ENCODE results near the gene AQR.
"Not testable (repeated sequence)": the region's sequence is repeated elsewhere in the genome, so short reads cannot be mapped to it uniquely, and the experiment has no call there.

The AQR gene

DNA sequence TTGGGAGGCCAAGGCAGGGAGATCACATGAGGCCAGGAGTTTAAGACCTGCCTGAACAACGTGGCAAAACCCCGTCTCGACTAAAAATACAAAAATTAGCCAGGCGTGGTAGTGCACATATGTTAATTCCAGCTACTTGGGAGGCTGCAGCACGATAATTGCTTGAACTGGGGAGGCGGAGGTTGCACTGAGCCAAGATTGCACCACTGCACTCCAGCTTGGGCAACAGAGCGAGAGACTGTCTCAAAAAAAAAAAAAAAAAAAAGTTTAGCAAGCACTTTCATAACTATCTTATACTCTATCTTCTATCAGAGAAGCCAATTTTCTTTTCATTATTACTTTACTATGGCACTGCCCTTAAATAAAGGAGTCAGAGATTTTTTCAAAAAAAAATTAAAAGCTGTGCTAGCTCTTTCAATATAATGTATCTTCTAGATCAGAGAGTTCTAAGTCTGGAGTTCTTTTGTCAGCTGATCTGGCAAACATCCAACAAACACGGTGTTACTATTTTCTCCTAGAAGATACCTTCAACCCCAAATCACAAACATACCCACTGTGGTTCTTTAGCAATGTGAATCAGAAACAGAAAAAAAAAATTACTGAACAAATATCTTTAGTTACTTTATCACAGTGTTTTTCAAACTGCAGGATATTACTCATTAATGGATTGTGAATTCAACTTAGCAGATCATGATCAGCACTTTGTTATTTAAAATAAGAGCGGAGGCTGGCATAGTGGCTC lies 15.5 kb upstream of the AQR start:
- DNase-seq = no peak
- Mint-ChIP-seq H3K27ac (peak overlapping the region; percentile 46 to 74), H3K27me3 (no peaks in the 10 kb centered on the region)

GRCh38 chr15:34976743-34977142 lies 7.2 kb upstream of the AQR start:
- H3K27me3 Mint-ChIP-seq = no peaks in the 10 kb centered on the region
- no peak overlapping the region for H3K4me3 Mint-ChIP-seq
- ATAC-seq = no peak
- no peak for DNase-seq
- no peak overlapping the region for H3K27ac Mint-ChIP-seq
- H3K4me1 Mint-ChIP-seq = peaks cover 8% of the 10 kb centered on the region
- H3K9me3 Mint-ChIP-seq = no peaks in the 10 kb centered on the region

More for the DNA sequence above, 15.5 kb upstream of the AQR start:
- H3K4me3 Mint-ChIP-seq = peak overlapping the region; percentile 57 to 74
- H3K9me3 Mint-ChIP-seq = no peaks in the 10 kb centered on the region
- no peak for ATAC-seq
- peaks cover 45% of the 10 kb centered on the region for H3K4me1 Mint-ChIP-seq

DNA sequence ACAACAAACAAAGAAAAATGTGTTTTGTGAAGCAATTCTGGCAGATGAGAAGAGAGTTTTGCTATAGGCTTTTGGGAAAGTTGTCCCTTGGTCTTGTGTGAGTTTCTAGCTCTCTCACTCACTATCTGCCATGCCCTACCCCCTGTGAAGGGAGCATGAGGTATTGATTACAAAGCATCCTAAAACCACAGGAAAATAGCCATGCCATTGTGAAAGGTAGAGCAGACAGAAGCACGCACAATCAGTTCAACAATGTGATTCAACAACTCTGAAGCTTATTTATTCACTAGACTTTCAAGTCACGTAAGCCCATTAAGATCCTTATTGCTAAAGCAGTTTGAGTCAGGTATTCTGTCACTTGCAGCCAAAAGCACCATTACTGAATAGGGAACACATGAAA lies 6.5 kb upstream of the AQR start:
- H3K27ac Mint-ChIP-seq = peak overlapping the region in 1 of 2 donors; percentile 4
- peaks cover 1% of the 10 kb centered on the region for H3K4me1 Mint-ChIP-seq
- DNase-seq (no peak), ATAC-seq (no peak)
- H3K4me3 Mint-ChIP-seq = no peak overlapping the region
- H3K9me3 Mint-ChIP-seq = no peaks in the 10 kb centered on the region
- H3K27me3 Mint-ChIP-seq = no peaks in the 10 kb centered on the region

GRCh38 chr15:34973512-34973911 lies 4.0 kb upstream of the AQR start:
- Mint-ChIP-seq H3K9me3 (no peaks in the 10 kb centered on the region), H3K27me3 (no peaks in the 10 kb centered on the region), H3K27ac (no peak overlapping the region), H3K4me1 (peaks cover 15% of the 10 kb centered on the region), H3K4me3 (no peak overlapping the region)
- DNase-seq = no peak
- no peak for ATAC-seq

DNA sequence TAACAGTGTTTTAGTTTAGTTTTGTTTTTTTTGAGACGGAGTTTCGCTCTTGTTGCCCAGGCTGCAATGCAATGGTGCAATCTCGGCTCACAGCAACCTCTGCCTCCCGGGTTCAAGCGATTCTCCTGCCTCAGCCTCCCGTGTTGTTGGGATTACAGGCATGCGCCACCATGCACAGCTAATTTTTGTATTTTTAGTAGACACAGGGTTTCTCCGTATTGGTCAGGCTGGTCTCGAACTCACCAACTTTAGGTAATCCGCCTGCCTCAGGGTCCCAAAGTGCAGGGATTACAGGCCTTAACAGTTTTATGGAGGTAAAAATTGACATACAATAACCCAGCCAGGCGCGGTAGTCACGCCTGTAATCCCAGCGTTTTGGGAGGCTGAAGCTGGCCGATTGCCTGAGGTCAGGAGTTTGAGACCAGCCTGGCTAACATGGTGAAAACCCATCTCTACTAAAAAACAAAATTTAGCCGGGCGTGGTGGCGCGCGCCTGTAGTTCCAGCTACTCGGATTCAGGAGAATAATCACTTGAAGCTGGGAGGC lies 629 bp upstream of the AQR start:
- not testable (repeated sequence) for H3K27me3 Mint-ChIP-seq, H3K9me3 Mint-ChIP-seq, DNase-seq
- H3K4me1 Mint-ChIP-seq = peaks cover 47% of the 10 kb centered on the region
- ATAC-seq = peak; percentile 6
- peak overlapping the region; percentile 97 to 99 for H3K27ac Mint-ChIP-seq
- peak overlapping the region; percentile 93 to 100 for H3K4me3 Mint-ChIP-seq

DNA sequence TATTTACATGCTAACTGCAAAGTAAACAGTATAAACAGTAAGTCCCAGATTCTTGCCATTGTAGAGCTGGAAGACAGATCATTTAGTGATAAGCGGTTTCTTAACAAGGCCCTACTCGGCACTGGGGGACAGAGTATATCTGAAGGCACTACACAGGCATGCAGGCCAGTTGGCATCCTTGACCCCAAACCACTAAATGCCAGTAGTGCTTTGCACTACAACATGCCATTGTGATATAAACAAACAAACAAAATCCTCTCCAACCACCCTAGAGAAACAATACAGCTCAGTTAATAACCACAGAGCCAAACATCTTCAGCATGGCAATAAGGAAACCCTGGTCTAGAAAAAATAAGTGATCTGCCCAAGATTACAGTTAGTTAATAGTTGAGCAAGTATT lies 5.3 kb downstream of the AQR start:
- Mint-ChIP-seq H3K4me1 (peaks cover 47% of the 10 kb centered on the region), H3K9me3 (no peaks in the 10 kb centered on the region), H3K4me3 (no peak overlapping the region), H3K27me3 (no peaks in the 10 kb centered on the region), H3K27ac (no peak overlapping the region)
- ATAC-seq = no peak
- DNase-seq = no peak

GRCh38 chr15:34953851-34954250 lies 15.7 kb downstream of the AQR start:
- no peaks in the 10 kb centered on the region for H3K4me1 Mint-ChIP-seq
- no peak for DNase-seq
- ATAC-seq = no peak
- H3K9me3 Mint-ChIP-seq = no peaks in the 10 kb centered on the region
- H3K27me3 Mint-ChIP-seq = no peaks in the 10 kb centered on the region
- peak overlapping the region in 1 of 2 donors; percentile 34 for H3K27ac Mint-ChIP-seq
- no peak overlapping the region for H3K4me3 Mint-ChIP-seq

DNA sequence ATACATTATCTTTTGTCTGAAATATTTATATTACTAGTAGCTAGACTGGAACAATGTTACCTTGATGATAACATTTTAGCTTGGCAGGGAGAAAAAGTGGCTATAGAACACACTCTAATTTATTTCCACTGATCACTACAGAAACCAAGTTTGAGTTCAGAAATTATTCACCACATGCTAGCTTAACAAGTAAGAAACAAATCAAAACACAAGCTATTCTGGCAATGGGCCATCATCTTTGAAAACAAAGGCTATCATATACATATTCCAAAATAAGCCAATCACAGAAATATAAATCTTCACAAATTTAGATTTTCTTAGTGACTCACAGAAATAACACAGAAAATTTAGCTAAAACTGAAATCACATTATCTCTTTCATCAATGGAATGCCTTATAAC lies 17.1 kb downstream of the AQR start:
- no peaks in the 10 kb centered on the region for H3K27me3 Mint-ChIP-seq
- no peaks in the 10 kb centered on the region for H3K9me3 Mint-ChIP-seq
- no peak overlapping the region for H3K4me3 Mint-ChIP-seq
- DNase-seq (no peak), ATAC-seq (no peak)
- H3K4me1 Mint-ChIP-seq = no peaks in the 10 kb centered on the region
- H3K27ac Mint-ChIP-seq = no peak overlapping the region

DNA sequence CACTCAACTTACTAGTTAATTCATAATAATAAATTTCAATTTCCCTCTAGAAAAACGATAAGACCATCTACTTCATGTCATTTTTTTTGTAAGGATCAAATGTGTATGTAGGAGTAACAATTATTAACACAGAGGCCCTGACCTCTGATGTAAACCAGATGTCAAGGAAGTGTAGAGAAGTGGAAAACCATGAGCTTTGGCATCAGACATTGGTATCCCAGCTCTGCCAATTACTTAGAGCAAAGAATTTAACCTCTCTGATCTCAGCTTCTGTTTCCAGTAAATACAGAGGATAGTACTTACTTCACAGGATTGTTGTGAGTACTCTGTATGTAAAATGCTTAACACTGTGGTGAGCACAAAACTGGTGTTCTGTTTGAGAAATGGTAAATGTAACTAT lies 17.5 kb downstream of the AQR start:
- Mint-ChIP-seq H3K9me3 (no peaks in the 10 kb centered on the region), H3K4me3 (no peak overlapping the region), H3K4me1 (no peaks in the 10 kb centered on the region), H3K27me3 (no peaks in the 10 kb centered on the region), H3K27ac (no peak overlapping the region)
- DNase-seq (no peak), ATAC-seq (no peak)

DNA sequence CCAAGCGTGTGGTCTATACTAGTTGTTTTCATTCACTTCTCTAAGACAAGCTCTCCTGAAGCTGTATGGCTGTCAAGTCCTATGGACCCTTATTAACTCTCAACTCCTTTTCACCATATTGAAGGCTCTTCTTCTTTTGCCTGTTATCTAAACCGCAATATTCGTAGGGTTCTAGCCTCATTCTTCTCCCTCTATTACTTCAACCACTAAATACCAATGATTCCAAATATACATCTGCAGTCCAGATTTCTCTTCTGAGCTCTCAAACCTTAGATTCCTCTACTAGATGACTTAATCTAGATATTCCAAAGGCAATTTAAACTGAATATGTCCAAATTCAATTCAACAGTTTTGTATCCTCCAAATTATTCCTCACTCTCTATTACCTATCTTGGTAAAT lies 24.6 kb downstream of the AQR start:
- DNase-seq = no peak
- no peak for ATAC-seq
- Mint-ChIP-seq H3K4me1 (no peaks in the 10 kb centered on the region), H3K27ac (no peak overlapping the region), H3K9me3 (no peaks in the 10 kb centered on the region), H3K27me3 (no peaks in the 10 kb centered on the region), H3K4me3 (no peak overlapping the region)

DNA sequence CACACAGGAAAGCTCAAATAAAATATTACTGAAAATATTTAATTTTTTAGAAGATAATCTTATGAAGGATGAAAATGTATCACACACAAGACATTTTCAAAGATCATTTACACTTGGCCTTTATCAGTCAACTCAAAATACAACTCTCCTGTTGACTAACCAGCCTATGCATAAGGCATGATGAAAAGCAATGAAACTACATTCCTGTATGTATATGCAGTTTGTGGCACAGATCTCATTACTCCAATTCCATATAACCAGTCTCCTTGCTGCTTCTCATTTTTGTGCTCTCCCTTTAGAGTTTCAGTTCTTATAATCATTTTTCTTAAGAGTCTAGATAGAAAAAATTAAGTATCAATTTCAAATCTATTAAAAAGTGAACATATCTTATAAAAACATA lies 25.8 kb downstream of the AQR start:
- Mint-ChIP-seq H3K27me3 (no peaks in the 10 kb centered on the region), H3K4me1 (no peaks in the 10 kb centered on the region), H3K27ac (no peak overlapping the region), H3K4me3 (no peak overlapping the region), H3K9me3 (no peaks in the 10 kb centered on the region)
- ATAC-seq (no peak), DNase-seq (no peak)

GRCh38 chr15:34943264-34943663 lies 26.3 kb downstream of the AQR start:
- not testable (repeated sequence) for DNase-seq, H3K4me1 Mint-ChIP-seq, ATAC-seq, H3K27ac Mint-ChIP-seq, H3K4me3 Mint-ChIP-seq, H3K9me3 Mint-ChIP-seq, H3K27me3 Mint-ChIP-seq

- Mint-ChIP-seq H3K4me3 (no peak overlapping the region), H3K4me1 (no peaks in the 10 kb centered on the region), H3K27ac (no peak overlapping the region), H3K27me3 (no peaks in the 10 kb centered on the region), H3K9me3 (no peaks in the 10 kb centered on the region)
- DNase-seq (no peak), ATAC-seq (no peak)
Measured at GRCh38 chr15:34942363-34942762, 27.2 kb downstream of the AQR start.

GRCh38 chr15:34941831-34942230 lies 27.7 kb downstream of the AQR start:
- H3K27me3 Mint-ChIP-seq = no peaks in the 10 kb centered on the region
- DNase-seq (no peak), ATAC-seq (no peak)
- H3K4me3 Mint-ChIP-seq = no peak overlapping the region
- no peaks in the 10 kb centered on the region for H3K4me1 Mint-ChIP-seq
- H3K27ac Mint-ChIP-seq = no peak overlapping the region
- no peaks in the 10 kb centered on the region for H3K9me3 Mint-ChIP-seq

DNA sequence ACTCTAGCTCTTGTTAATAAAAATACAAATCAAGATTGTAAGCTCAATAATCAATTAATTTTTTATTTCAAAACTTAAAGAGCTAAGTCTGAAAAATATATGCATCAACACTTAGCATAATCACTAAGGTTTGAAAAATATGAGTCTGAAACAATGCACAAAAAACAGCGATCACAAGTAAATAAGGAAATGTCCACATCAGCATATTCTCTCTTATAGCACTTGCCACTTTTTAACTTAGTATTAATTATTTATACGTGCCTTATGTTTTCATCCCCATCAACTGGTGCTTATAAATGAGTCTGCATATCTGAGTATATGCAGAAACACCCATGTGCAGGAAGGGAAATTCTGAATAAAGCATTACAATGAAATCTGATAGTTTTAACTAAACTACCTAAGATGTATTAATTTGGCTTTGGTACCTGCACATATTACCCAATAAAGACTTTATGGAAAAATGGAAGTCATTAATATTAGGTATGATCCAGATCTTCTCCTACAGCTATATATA lies 28.3 kb downstream of the AQR start:
- no peaks in the 10 kb centered on the region for H3K9me3 Mint-ChIP-seq
- H3K27me3 Mint-ChIP-seq = no peaks in the 10 kb centered on the region
- no peaks in the 10 kb centered on the region for H3K4me1 Mint-ChIP-seq
- ATAC-seq (no peak), DNase-seq (no peak)
- H3K27ac Mint-ChIP-seq = no peak overlapping the region
- no peak overlapping the region for H3K4me3 Mint-ChIP-seq

GRCh38 chr15:34933432-34933975 lies 36.0 kb downstream of the AQR start:
- ATAC-seq (no peak), DNase-seq (no peak)
- Mint-ChIP-seq H3K4me3 (no peak overlapping the region), H3K9me3 (no peaks in the 10 kb centered on the region), H3K27ac (peak overlapping the region in 1 of 2 donors; percentile 66), H3K4me1 (no peaks in the 10 kb centered on the region), H3K27me3 (no peaks in the 10 kb centered on the region)

All from stimulated activated naive CD8-positive, alpha-beta T cell treated with anti-CD3 and anti-CD28 coated beads, Interleukin-15, amount 100 ng/mL, for 72 hours (primary cell).